HG03442 (cell line): ENCODE results near the gene INAFM2.

Source experiments
- ATAC-seq: cut with Tn5 transposase; IDR thresholded peaks from one replicate; pipeline ENCODE4 v1.9.1; 2021; ENCODE audit warnings: mild to moderate bottlenecking, moderate library complexity; ENCODE audit not compliant: unreplicated experiment

The INAFM2 gene

DNA sequence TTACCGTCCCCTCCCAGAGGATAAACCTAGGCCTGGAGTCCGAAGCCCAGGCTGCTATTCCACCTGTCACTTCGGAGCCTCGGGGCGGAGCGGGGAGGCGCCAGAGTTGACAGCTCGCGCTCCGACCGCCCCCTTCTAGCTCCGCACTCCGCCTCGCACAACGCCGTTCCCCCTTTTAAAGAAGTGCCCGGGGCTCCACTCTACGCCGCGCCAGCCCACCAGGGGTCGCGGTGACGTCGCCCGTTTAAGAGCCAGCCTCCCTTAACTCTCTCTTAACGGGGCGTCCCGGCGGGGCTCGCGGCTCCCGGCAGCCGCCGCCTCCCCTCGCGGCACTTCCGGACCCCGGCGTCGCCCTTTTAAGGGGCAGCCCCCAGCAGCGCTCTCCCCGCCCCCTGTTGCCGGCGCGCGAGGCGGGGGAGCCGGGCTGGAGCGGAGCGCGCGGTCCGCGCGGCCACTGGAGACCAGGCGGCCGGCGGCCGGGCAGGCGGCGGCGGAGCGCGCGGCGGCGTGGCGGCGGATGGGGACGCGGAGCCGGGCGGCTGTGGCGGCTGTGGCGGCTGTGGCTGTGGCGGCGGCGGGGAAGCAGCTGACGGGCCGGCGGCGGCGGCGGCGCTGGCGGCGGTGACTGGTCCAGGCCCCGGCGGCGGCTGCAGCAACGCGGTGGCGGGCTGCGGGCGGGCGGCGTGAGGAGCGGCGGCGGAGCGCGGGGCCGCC is at the start of gene INAFM2:
Gene INAFM2, plus strand, starts transcription at position 454 of the 714 bp plus-strand sequence. CDS start 364 bp downstream, outside the sequence.
- ATAC-seq = peak; percentile 85

DNA sequence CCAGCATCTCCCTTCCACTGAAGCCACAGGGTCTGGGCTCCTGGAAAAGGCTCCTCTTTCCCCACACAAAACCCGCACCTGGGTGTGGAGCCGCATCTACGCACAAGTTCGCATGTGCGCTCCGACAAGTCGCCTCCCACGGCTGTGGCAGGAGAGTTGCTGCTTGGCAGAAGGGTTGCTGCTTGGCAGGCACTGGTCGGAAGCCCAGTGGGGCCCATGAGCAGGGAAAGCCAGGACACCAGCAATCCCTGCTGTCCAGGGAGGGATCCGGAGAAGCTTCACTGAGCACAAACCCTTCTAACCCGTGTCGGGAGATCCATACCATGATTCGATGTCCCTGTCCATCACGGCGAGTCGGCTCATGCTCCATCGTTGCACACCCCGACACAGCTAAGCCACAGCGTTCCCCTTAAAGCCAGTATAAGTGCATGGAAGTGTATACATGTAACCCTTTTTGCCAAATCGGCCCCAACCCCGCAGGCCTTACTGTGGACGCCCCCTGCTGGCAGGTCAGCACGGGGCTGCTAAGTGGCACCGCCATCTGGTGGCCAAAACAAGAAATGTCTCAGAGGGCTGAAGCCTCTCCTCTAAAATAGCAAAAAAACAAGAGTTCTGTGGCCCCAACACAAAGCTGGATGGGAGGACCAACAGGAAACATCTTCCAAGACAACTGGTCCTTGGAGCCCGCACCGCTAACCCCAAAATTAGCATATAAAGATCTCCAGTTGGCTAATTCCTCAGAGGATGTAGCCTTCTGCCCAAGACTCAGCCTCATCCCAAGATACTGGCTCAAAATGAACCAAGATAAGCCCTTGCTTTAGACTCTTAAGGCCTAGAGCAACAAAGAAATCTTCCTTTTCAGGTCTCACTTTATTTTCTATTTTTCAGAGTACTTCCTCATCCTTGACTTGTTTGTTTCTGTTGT is 48.9 kb upstream of the INAFM2 start:
- ATAC-seq = peak; percentile 43

DNA sequence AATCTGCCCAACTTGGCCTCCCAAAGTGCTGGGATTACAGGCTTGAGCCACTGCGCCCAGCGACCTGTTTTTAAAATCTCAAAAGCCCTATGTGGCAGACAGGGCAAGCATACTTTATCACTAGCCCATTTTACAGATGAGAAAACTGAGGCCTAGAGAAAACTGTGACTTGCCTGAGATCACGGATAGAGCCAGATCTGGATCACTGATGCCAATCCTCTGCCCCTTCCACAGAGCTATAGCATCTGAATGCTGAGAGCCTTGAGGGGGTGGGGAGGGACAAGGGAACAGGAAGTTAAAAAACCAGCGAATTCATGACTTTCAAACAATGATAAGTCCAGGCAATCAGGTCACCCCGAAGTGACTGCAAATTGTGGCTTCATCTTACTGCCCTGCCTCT is 48.0 kb upstream of the INAFM2 start:
- no peak for ATAC-seq

DNA sequence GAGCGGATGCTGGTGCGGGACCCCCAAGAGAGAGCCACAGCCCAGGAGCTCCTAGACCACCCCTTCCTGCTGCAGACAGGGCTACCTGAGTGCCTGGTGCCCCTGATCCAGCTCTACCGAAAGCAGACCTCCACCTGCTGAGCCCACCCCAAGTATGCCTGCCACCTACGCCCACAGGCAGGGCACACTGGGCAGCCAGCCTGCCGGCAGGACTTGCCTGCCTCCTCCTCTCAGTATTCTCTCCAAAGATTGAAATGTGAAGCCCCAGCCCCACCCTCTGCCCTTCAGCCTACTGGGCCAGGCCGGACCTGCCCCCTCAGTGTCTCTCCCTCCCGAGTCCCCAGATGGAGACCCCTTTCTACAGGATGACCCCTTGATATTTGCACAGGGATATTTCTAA is 47.5 kb upstream of the INAFM2 start:
- no peak for ATAC-seq

DNA sequence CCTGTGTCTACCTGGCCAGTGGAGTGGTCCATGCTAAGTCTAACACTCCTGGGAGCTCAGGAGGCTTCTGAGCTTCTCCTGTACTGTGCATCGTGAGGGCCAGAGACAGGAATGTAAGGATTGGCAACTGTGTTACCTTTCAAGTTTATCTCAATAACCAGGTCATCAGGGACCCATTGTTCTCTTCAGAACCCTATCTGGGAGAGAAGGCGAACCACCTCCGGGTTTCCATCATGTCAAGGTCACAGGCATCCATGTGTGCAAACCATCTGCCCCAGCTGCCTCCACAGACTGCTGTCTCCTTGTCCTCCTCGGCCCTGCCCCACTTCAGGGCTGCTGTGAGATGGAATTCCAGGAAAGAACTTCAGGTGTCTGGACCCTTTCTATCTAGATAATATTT is 46.6 kb upstream of the INAFM2 start:
- no peak for ATAC-seq

DNA sequence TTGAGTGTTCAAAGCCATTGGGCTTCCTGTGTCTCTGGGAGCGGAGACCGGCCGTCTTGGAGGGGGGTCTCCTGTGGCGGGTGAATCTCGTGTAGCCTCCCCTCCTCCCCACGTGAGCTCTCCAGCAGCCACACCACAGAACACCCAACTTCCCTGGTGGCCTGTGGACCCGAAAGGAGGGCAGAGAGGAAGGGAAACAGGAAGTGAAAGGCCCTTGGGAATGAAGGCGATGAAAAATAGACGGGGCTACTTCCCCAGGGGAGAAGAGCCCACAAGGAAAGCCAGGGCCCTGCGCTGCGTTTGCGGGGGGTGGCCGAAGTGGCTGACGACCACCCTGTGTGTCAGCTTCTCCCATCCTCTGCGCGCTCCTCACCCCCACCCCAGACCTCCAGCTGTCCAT is 46.0 kb upstream of the INAFM2 start:
- no peak for ATAC-seq

DNA sequence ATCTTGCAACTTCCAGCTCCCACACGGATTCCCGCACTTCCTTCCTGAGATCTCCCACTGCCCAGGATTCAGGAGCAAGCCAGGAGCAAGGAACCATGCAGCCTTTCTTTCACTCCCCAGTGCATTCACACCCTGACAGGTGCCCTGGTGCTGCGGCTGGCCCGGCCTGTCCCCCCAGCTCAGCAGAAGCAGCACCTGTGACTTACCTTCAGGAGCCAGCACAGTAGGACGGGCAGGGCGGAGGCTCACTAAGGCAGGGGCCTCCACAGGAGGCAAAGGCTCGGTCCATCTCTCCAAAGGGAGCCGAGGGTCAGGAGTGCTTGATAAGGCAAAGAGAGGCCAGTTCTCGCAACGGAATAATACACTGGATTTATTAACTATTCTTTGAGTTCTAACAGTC is 45.5 kb upstream of the INAFM2 start:
- no peak for ATAC-seq

DNA sequence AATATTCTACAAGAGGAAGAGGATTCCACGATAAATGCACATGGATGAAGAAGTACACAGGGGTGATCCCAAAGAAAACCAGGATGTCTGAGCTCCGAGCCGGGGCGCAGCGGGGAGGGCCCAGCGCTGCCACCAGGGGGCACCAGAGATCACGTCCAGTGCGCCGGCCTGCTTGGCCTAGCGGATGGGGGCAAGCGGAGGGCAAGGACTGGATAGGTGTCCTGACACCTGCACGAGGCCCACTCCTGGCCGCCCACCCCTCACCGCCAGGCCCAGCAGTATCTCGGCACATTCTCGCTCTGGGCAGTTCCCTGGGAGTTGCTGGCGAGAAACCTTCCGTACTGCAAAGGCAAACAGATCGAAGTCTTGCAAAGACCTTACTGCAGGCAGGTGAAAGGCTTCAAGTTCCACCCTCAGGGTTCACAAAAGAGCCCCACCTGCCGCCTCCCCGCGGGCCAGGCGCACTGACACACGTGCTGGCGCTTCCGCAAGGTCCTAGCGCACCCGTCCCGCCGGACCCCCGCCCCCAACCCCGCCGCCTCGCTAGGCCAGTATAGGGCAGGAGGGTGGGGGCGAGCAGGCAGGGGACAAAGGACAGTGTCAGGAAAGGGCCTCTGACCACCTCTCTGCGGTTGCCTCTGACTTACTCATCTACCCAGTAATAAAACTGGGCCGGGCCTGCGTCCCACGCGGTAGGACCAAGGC is 43.9 kb upstream of the INAFM2 start:
- no peak for ATAC-seq

DNA sequence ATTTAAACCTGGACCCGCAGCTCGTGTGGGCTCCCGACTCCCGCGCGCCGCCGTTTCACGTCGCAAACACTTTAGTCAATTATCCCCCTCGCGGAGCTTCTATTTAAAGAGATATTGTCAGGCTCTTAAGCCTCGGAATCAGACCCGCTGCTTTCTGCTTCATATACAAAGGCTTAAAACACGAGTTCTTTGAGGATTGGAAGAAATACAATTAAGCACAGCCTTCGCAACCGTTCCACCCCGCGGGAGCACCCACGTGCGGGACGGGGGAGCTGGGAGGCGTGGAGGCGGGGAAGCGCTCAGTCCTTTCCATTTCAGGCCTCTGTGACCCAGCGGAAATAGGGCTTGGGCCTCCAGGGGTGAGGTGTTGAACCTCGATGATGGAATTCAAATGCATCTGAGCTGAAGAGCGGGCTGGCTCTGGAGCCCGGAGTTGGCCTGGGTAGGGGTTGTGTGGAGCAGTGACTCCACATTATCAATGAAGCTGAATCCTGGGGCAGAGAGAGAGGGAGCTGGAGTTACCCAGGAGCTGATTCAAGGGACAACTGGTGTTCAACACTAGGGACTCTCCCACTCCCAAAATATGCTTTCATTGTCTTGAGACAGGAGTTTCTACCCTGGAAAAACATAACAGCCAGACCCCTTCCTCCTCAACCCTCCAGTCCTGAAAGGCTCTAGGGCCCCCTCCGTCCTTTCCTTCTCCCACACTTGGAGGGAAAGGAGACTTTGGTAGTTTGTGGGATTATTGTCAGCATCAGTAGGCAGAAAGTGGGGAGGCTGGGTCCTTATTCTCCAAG is 43.0 kb upstream of the INAFM2 start:
- no peak for ATAC-seq

DNA sequence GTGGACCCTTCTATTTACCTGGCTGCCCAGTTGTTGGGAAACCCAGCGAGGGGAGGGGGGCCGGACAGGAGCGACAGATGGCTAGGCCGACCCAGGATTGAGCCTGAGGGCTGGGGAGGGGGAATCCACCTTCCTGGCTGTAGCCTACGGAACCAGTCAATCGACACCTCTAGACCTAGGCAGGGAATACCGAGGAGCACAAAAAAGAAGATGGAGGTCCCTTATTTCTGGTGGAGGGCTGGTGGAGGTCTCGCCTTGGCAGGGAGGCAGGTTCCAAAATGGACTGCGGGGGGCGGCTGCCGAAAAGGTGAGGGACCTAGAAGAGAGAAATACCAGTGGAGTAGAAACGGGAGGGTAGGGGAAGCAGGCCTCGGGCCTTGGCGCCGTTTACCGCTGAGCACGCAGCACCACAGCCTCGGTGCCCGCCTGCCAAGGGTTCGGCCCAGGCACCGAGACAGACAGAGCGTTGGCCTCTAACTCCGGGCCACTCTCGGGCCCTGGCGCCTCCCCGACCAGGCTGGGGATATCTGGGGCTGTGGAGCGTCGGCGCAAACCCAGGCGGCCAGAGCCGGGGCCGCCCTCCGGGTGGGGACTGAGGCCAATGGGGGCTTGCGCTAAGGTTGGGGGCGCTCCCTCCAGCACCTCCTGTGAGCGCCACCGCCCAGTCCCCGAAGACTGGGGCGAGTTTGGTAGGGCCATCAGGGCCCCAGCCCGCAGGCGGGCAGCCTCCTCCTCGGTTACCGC is 42.3 kb upstream of the INAFM2 start:
- no peak for ATAC-seq

DNA sequence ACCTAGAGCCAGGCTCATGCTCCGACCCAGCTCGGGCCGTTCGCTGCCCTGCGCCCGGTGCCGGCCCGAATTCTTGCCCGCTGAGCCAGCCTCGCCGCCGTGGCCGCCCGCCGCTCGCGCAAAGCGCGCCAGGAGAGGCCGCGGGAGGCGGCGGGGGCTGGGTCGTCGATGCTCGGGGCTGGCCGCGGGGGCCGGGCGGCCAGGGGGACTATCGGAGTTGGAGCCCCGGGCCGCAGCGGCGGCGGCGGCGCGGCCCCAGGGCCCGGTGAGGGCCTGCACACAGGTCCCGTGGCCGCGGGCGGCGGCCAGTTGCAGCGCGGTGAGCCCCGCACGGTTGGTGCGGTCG is 41.7 kb upstream of the INAFM2 start:
- no peak for ATAC-seq

DNA sequence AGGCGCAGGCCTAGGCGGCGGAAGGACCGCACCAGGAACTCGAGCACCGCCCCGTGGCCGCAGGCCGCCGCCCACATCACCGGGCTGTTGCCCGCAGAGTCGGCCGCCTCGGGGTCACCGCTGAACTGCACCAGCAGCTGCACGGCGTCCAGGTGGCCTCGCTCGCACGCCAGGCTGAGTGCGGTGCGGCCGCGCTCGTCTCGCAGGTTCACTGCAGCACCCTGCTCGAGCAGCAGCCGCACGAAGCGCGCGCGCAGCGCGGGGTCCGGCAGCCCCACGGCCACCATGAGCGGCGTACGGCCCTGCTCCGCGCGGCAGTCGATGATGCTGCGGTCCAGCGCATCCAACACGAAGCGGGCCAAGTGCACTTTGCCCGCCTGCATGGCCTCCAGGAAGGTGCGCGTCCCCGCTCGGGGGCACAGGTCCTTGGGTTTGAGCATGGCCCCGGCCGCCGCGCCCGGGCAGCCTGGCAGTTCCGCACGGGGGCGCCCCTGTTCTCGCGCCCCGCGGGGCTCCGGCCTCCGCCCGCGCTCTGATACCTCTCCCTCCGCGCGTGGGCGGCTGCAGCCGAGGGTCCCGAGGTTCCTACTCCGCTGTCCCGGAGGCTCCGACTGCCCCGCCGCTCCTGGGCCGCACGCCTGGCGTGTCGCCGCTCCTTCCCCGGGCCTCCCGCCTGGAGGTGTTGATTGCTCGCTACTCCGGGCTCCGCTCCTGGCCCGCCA is 41.2 kb upstream of the INAFM2 start:
- ATAC-seq = no peak

DNA sequence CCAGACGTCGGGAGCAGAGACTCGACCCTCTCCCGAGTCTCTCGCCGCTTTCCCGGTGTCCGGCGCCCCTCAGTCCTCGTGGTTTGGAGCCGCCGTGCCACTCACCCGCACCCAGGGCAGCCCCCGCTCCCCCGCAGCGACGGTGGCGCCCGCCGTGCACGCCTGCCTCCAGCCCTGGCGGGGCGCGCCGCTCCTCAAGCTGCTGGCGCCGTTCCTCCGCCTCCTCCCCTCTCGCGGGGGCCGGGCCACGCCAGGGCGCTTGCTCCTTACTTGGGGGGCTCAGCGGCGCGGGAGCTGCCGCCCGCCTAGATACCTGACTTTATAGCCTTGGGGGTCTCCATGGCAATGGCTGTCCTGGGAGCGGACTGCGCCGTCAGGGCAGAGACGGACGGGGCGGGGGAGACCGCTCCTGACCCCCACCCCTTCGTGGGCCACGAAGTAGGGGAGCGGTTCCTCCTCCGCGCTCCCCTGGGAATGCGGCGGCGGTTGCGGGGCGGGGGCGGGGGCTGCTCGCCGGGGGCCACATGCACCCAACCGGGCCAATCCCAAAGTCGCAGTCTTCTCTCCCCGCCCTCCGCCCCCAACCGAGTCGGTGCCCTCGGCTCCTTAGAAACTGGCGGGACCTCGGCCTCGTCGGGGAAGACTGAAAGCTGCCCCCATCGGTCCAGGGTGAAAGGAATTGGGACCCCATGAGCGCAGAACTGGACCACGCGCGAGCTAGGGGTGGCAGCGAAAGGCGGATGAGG is 40.5 kb upstream of the INAFM2 start, which contains the start of gene ANKRD63:
Gene ANKRD63, minus strand, starts transcription at position 196 of the 746 bp plus-strand sequence. CDS start 478 bp downstream, outside the sequence.
- no peak for ATAC-seq

DNA sequence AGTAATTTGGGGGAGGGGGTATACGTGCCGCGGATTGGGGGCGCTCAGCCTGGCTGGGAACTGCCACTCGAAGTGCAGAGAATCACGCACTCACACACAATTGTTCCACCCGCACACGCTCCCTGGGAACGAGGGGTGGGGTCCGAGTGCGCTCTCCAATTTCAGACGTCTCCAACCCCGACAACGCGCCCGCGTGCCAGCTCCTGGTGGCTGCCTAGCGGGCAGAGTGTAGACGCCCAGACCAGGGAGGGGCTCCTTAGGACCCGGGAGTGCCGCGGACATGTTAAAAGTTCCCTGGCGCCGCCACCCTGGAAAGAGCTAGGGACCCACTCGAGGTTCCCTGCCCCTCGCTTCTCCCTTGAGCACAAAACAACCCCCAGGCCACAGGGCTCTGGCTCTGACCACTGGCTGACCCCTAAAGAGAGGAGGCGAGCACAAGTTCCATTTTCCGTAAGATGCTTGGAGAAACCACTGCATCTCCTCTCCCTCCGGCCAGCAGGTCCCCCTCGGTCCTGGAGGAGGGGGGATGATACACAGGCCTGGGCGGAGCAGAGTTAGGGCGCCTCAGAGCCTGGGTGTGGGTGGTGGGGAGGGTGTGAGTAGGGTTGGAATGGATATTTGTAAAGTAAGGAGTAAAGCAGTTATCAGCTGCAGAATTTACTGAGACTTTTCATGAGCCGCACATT is 39.7 kb upstream of the INAFM2 start:
- no peak for ATAC-seq

DNA sequence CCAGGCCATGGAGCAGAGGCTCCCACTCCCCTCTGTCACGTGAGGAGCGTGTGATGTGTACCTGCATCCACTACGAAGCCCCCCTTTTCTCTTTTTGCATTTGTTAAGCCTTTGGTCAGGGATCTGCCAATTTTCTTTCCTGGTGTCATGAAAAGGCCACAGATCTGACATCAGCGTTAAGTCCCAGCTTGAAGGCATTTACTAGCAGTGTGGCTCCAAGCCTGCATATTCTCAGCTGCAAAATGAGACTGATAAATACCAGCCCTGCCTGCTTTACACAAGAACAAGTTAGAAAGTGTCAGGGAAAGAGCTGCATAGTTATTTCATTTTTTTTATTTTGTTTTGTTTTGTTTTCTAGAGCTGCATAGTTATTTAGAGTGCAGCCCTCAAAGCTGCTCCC is 38.3 kb upstream of the INAFM2 start:
- ATAC-seq = no peak

DNA sequence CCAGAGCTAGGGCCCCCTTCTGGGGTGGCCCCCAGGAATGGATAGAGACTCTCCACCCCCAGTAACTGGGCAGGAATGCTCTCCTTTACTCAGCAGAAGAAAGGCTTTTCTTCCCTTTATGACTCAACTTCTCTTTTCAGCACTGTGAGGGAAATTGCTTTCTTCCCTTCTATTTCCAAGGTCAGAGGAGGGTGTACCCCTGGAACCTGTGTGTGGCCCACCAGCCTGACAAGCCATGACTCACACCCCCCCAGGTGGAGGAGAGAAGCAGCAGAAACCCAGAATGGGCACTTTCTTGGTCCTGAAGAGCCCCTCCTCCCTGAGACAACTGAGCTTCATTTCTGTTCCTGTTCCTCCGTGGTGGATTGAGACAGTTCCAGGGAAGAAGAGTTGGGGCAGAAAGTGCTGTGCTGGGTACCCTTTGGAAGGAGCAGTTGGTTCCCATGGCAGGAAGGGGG is 37.9 kb upstream of the INAFM2 start:
- no peak for ATAC-seq

DNA sequence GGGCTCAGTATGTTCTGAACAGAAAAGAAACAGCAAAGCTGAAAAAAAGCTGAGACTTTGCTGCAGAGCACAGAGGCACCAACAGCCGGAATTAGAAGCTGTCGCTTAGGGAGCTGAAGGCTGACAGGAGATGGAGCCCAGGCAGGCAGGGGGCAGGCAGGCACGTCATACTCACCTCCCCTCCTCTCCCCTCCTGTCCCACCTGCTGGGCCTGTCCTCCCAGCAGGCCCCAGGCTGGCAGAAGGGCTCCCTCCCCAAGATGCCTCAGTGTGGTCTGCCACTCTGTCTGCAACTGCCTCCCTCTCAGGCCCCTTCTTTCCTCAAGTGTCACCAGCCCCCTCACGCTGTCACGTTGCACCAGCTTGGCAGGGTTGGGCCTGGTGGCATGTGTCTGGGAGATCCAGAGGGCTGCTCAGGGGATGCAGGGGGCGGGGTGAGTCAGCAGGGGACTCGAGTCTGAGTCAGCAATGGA is 37.4 kb upstream of the INAFM2 start:
- no peak for ATAC-seq

DNA sequence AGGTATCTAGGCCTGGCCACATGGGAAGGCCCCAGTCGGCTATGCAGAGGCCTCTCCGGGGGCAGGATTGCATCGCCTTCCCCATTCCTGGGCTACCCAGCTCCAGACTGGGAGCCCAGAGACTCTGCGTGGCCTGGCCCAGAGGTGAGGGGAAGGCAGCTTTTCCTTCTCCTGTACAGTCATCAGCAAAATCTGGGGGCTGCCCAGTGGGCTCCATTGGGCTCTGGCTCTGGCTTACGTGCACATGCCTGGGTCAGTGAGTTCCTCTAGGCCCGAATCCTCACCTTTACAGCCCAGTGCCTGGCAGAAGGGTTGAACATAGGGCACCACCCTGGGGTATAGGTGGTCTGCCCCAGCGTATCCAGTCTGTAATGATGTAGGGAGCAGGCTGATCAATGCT is 36.7 kb upstream of the INAFM2 start:
- no peak for ATAC-seq
